Gastroesophageal sphincter (tissue), 3 donors: ENCODE measurements around the gene ITIH5.

Source experiments
- POLR2AphosphoS5 ChIP-seq: sonication (generic); formaldehyde crosslinking; IDR thresholded peaks from one replicate; pipeline ENCODE4 v1.6.1; 2017; ENCODE audit warnings: antibody characterized with exemption
- TF ChIP-seq, protein P1 (sequence below), 4 experiments: fragments of 200-600 bp in 2 of 4; fragments of 450-650 bp in 2 of 4; sonication (generic) in 1 of 4; IDR thresholded peaks; one replicate each; pipeline ENCODE4 v1.5.1; 2017 to 2019; ENCODE audit warnings: antibody characterized with exemption in 4 of 4, mild to moderate bottlenecking in 2 of 4, moderate library complexity in 2 of 4

DNA sequence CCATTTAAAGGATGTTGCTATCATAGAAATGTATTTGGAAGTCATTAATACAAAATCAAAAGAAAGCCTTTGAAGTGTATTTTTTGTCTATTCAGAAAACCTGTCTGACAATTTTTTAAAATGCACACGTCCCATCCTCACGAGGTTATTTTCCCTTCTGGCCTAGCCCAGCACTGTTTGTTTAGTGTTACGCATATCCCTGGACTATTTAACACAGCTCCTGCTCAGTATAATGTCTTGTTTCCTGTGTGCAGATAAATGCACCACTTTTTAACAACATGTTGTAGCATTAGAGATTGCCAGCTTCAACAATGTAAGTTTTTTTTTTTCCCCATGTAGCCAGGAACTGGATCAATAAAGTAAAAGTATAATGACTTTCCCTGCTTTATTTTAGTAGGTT, 153.3 kb downstream of the ITIH5 start:
- TF ChIP-seq, protein P1, sequence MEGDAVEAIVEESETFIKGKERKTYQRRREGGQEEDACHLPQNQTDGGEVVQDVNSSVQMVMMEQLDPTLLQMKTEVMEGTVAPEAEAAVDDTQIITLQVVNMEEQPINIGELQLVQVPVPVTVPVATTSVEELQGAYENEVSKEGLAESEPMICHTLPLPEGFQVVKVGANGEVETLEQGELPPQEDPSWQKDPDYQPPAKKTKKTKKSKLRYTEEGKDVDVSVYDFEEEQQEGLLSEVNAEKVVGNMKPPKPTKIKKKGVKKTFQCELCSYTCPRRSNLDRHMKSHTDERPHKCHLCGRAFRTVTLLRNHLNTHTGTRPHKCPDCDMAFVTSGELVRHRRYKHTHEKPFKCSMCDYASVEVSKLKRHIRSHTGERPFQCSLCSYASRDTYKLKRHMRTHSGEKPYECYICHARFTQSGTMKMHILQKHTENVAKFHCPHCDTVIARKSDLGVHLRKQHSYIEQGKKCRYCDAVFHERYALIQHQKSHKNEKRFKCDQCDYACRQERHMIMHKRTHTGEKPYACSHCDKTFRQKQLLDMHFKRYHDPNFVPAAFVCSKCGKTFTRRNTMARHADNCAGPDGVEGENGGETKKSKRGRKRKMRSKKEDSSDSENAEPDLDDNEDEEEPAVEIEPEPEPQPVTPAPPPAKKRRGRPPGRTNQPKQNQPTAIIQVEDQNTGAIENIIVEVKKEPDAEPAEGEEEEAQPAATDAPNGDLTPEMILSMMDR (IDR thresholded peaks at IDR 0.05): no peak
- no peak for TF ChIP-seq POLR2AphosphoS5
